Tibial nerve (tissue), 4 donors: Measurements from ENCODE around the gene CAMSAP3. TPM values are rescaled to one million over a fixed set of nuclear protein-coding genes. Genes with fewer than 3 reads are reported as not detected.
"Not testable (repeated sequence)": the region's sequence is repeated elsewhere in the genome, so short reads cannot be mapped to it uniquely, and the experiment has no call there.

ENCODE experiments used
- DNase-seq, 2 donors: peaks; one replicate each; pipeline ENCODE4 v3.0.0-alpha.2; 2019; ENCODE audit warnings: low spot score in 2 of 2
- H3K27ac ChIP-seq, 4 donors: fragments of 200-600 bp; sonication (generic) in 3 of 4; one replicate each; pipeline ENCODE4 v1.5.1; 2017 to 2019; ENCODE audit warnings: mild to moderate bottlenecking in 1 of 4
- H3K27me3 ChIP-seq, 2 donors: fragments of 200-600 bp; sonication (generic) in 1 of 2; one replicate each; pipeline versions ENCODE4 v1.5.1 to v1.6.0; 2017 to 2019
- H3K36me3 ChIP-seq, 3 donors: fragments of 200-600 bp; sonication (generic); one replicate each; pipeline ENCODE4 v1.5.1; 2018 to 2019
- H3K4me1 ChIP-seq, 4 donors: fragments of 200-600 bp; sonication (generic) in 3 of 4; one replicate each; pipeline ENCODE4 v1.5.1; 2017 to 2019
- H3K4me3 ChIP-seq, 4 donors: fragments of 200-600 bp; sonication (generic) in 3 of 4; one replicate each; pipeline ENCODE4 v1.5.1; 2017 to 2019; ENCODE audit warnings: mild to moderate bottlenecking in 1 of 4, moderate library complexity in 1 of 4
- H3K9me3 ChIP-seq, 4 donors: fragments of 200-600 bp; sonication (generic) in 3 of 4; one replicate each; pipeline ENCODE4 v1.5.1; 2017 to 2019
- CTCF ChIP-seq, 5 experiments: fragments of 200-600 bp in 3 of 5; fragments of 450-650 bp in 2 of 5; sonication (generic) in 3 of 5; IDR thresholded peaks; one replicate each; pipeline ENCODE4 v1.5.1; 2016 to 2019; ENCODE audit warnings: antibody characterized with exemption in 5 of 5, mild to moderate bottlenecking in 3 of 5, moderate library complexity in 2 of 5
- EP300 ChIP-seq, 2 donors: sonication (generic); formaldehyde crosslinking; IDR thresholded peaks; one replicate each; pipeline ENCODE4 v1.6.1; 2017; ENCODE audit warnings: antibody characterized with exemption in 2 of 2, mild to moderate bottlenecking in 1 of 2
- POLR2A ChIP-seq, 2 donors: fragments of 450-650 bp; IDR thresholded peaks; one replicate each; pipeline ENCODE4 v1.6.1; 2017; ENCODE audit warnings: antibody characterized with exemption in 2 of 2, mild to moderate bottlenecking in 2 of 2, moderate library complexity in 2 of 2
- WGBS, 2 donors: methylation state at CpG; one replicate each; pipeline ENCODE4 v1.1.5; 2018; 5-methylcytosine and 5-hydroxymethylcytosine counted together
- total RNA-seq, 4 donors: library from RNA; depleted of rRNA; stranded (reverse); fragments of >200 nt; gene quantifications; one replicate each; pipeline ENCODE4 v1.1.0, GENCODE V29; 2016

Gene CAMSAP3
- total RNA-seq, 4 donors from 2014 or later = not detected

- TF ChIP-seq CTCF (IDR thresholded peaks at IDR 0.05) (no peak), POLR2A (IDR thresholded peaks at IDR 0.05) (no peak), EP300 (IDR thresholded peaks at IDR 0.05) (no peak)
- WGBS, 2 donors = 80 to 85% methylated on average over 21 to 23 of the region's 27 CpGs
- Histone ChIP-seq H3K27me3 (peaks cover 0 to 22% of the 10 kb centered on the region in 2 donors), H3K36me3 (no peaks in the 10 kb centered on the region), H3K4me1 (no peaks in the 10 kb centered on the region), H3K4me3 (no peak overlapping the region), H3K27ac (no peak overlapping the region), H3K9me3 (no peaks in the 10 kb centered on the region)
- no peak for DNase-seq
Observed at GRCh38 chr19:7642295-7643030, 46.8 kb downstream of the CAMSAP3 start.

GRCh38 chr19:7643031-7643415 is 47.4 kb downstream of the CAMSAP3 start:
- WGBS, 2 donors = 93 to 96% methylated on average over 8 of the region's 8 CpGs
- no peak for DNase-seq
- peaks cover 0 to 17% of the 10 kb centered on the region in 2 donors for H3K27me3 ChIP-seq
- H3K36me3 ChIP-seq = no peaks in the 10 kb centered on the region
- H3K9me3 ChIP-seq = no peaks in the 10 kb centered on the region
- H3K4me1 ChIP-seq = no peaks in the 10 kb centered on the region
- no peak overlapping the region for H3K27ac ChIP-seq
- no peak overlapping the region for H3K4me3 ChIP-seq
- TF ChIP-seq POLR2A (IDR thresholded peaks at IDR 0.05) = no peak
- TF ChIP-seq CTCF (IDR thresholded peaks at IDR 0.05) = no peak
- no peak for TF ChIP-seq EP300 (IDR thresholded peaks at IDR 0.05)

GRCh38 chr19:7643629-7644549 is 48.2 kb downstream of the CAMSAP3 start:
- not testable (repeated sequence) for H3K4me1 ChIP-seq, H3K27ac ChIP-seq, H3K4me3 ChIP-seq, H3K36me3 ChIP-seq, DNase-seq, H3K9me3 ChIP-seq
- peaks cover 0 to 14% of the 10 kb centered on the region in 2 donors for H3K27me3 ChIP-seq
- WGBS, 2 donors = 62 to 63% methylated on average over 10 of the region's 10 CpGs

DNA sequence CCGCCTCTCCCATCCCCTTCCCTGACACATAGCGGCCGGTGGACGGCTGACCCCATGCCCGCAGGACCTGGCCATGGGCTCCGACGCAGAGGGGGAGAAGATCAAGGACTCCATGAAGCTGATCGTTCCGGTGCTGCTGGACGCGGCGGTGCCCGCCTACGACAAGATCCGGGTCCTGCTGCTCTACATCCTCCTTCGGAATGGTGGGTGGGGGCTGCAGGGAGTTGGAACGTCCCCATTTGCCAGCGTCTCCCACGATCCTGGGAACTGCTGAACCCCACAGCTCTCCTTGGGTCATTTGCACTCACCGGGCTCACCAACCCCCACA is 48.9 kb downstream of the CAMSAP3 start:
- Histone ChIP-seq H3K27me3 (peaks cover 0 to 9% of the 10 kb centered on the region in 2 donors), H3K9me3 (no peaks in the 10 kb centered on the region), H3K36me3 (no peaks in the 10 kb centered on the region), H3K4me3 (no peak overlapping the region), H3K4me1 (no peaks in the 10 kb centered on the region), H3K27ac (no peak overlapping the region)
- WGBS, 2 donors = 88 to 93% methylated on average over 20 of the region's 20 CpGs
- DNase-seq = no peak
- TF ChIP-seq CTCF (IDR thresholded peaks at IDR 0.05) = no peak
- no peak for TF ChIP-seq EP300 (IDR thresholded peaks at IDR 0.05)

GRCh38 chr19:7645163-7645562 is 49.5 kb downstream of the CAMSAP3 start:
- H3K36me3 ChIP-seq = no peaks in the 10 kb centered on the region
- H3K4me1 ChIP-seq = no peaks in the 10 kb centered on the region
- H3K27me3 ChIP-seq = peaks cover 0 to 14% of the 10 kb centered on the region in 2 donors
- no peak overlapping the region for H3K4me3 ChIP-seq
- no peak overlapping the region for H3K27ac ChIP-seq
- no peaks in the 10 kb centered on the region for H3K9me3 ChIP-seq
- TF ChIP-seq POLR2A (IDR thresholded peaks at IDR 0.05) = no peak
- TF ChIP-seq CTCF (IDR thresholded peaks at IDR 0.05) = no peak
- no peak for TF ChIP-seq EP300 (IDR thresholded peaks at IDR 0.05)
- no peak for DNase-seq
- 79 to 86% methylated on average over 8 to 14 of the region's 14 CpGs for WGBS, 2 donors
